GM10266 (cell line): ENCODE measurements around the gene ANKRD33B.

Experiments
- DNase-seq: peaks from one replicate; pipeline ENCODE4 v3.0.0; 2012; ENCODE audit errors: extremely low spot score
- CTCF ChIP-seq: IDR thresholded peaks from 2 replicates; pipeline ENCODE4 v1.5.1; 2012; ENCODE audit warnings: mild to moderate bottlenecking, low read depth; ENCODE audit not compliant: control insufficient read depth, insufficient read depth; ENCODE audit errors: missing control alignments

Gene ANKRD33B

DNA sequence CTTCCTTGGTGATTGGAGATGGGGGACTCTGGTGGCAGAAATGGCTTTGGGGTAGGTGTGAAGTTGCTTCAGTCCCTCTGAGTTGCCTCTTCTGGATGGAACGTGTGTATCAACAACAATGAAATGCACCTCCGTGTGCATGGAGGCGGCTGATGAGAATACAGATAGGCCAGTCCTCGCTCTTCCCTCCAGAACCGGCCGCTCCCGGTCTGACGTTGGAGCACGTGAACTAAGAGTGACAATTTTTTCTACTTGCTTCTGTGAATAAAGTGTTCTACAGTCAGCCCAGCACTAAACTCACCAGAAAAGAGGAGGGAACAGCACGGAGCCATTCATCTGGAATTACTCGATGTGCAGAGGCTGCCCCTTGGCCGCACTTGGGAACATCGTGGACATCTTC lies 90.7 kb downstream of the ANKRD33B start:
- TF ChIP-seq CTCF: no peak
- DNase-seq: no peak

DNA sequence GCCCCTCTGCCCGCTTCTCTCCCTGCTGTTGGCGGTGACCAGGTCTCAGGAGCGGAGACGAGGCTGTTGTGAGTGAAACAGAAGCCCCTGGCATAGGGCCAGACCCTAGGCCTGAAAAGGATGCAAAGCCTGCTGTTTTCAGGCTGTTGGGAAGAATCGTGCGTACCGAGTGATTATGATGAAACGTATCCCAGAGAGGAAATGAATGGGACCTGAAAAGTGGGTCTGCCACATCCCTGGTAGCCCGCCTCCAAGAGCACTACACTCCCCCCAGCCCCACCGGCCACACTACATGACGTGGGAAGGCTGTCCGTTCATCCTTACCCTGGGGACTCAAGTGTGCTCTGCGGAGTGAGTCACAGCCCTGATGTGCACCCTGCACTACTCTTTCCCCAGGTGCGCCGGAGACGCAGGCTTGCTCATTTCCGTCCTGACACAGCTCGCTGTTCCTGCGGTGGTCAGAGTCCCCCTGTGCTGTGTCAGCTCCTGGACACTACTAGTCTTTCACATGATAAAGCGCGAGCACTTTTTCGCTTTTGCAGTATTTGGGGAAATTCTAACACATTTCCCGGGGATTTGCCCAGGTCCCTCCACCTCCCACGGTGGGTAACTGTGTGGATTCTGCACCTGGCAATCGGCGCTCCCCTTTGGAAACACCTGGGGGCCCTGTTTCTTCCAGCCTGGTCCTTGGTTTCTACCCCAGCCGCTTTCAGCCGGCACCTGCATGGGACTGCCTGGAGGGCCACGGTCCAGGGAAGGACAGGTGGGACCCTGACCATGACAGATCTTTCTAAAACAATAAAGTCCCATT lies 91.5 kb downstream of the ANKRD33B start:
- DNase-seq: no peak
- TF ChIP-seq CTCF: no peak

DNA sequence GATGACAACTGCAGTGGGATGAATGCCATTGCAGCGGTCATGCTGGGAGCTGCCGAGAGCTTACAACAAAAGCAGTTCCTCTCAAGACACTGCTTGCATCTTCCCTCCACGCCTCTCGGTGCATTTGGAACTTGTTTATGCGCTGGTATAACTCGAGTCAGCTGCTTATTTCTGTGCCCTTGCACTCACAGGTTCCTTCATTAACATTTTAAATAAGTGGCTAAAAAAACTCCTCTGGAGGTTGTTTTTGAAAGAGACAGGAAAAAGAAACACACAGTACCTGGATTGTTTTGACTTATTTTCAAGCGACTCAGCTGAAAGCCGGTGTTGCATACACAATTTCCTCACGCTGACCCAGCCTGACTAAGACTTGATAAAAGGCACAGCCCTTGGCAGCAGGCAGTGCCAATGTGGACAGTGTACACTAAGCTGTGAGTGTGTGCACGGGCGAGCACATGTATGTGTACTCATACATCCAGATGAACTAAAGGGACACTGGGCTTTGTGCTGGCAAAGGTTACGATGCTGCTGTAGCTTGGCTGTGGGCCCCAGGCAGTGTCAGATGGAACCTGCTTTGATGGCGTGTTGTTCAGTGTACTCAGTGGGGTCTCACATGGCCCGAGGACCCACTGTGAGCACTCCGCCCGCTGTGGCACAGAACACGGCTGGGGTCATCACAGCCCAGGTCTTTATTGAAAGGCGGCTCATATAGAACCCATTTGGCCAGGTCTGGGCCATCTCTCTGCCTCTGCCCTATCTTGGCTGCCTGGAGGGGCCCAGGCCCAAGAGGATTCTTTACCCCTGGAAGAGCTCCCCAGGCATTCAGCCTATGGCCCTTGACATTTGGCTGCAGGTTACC lies 92.3 kb downstream of the ANKRD33B start:
- DNase-seq: no peak
- TF ChIP-seq CTCF: no peak

- TF ChIP-seq CTCF: no peak
- DNase-seq: no peak
Measured at GRCh38 chr5:10658265-10658664, 94.4 kb downstream of the ANKRD33B start.

GRCh38 chr5:10660135-10660534 lies 96.3 kb downstream of the ANKRD33B start:
- TF ChIP-seq CTCF: no peak

GRCh38 chr5:10660720-10661387 lies 97.0 kb downstream of the ANKRD33B start:
- no peak for TF ChIP-seq CTCF
- no peak for DNase-seq

More at GRCh38 chr5:10660135-10660534, 96.3 kb downstream of the ANKRD33B start:
- no peak for DNase-seq
